ENCODE results near the gene BRME1. TPM values are rescaled to one million over a fixed set of nuclear protein-coding genes. Genes with fewer than 3 reads are reported as not detected.

The BRME1 gene
- total RNA-seq, 5 donors from 2014 or later (not counting 1 experiment from before 2014, with no cell fraction given) = 1.3 to 3.6 (median 1.7) TPM

DNA sequence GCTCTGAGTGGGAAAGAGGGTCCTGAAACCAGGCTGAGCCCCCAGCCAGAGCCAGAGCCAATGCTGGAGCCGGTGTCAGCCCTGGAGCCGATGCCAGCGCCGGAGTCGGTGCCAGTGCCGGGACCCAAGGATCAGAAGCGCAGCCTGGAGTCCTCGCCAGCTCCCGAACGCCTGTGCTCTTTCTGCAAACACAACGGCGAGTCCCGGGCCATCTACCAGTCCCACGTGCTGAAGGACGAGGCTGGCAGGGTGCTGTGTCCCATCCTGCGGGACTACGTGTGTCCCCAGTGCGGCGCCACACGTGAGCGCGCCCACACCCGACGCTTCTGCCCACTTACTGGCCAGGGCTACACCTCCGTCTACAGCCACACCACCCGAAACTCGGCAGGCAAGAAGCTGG lies 28.6 kb downstream of the BRME1 start:
- H3K27me3 ChIP-seq (replicated peaks in 1 of 2; ENCODE audit: control insufficient read depth in 2 of 2, extremely low read depth in 1 of 2, insufficient read depth in 2 of 2, low read length in 1 of 2) = peaks cover 0 to 47% of the 10 kb centered on the region in 2 experiments
- H3K4me3 ChIP-seq (ENCODE audit: control insufficient read depth in 1 of 2, extremely low read depth in 1 of 2, low read length in 1 of 2) = no peak overlapping the region
- Mint-ChIP-seq H3K9me3 (no peaks in the 10 kb centered on the region), H3K36me3 (no peaks in the 10 kb centered on the region), H3K4me1 (peaks cover 28 to 33% (median 29%) of the 10 kb centered on the region in 3 donors), H3K27ac (no peak overlapping the region), H3K4me3 (no peak overlapping the region), H3K27me3 (peaks cover 0 to 10% of the 10 kb centered on the region in 2 donors)
- ATAC-seq (replicated peaks in 1 of 4) (no peak), DNase-seq (no peak)
- H3K27ac ChIP-seq (ENCODE audit: low read length) = no peak overlapping the region
- no peaks in the 10 kb centered on the region for H3K36me3 ChIP-seq (ENCODE audit: control insufficient read depth in 2 of 2, extremely low read depth in 1 of 2, insufficient read depth in 1 of 2, low read length in 1 of 2)
- CTCF ChIA-PET = interaction anchor here in 1 of 2 donors (0.7 to 1.5 kb wide), 2 partner anchors 162 to 195 kb away, joined by 3 read pairs; partner anchors contain the start of gene MISP3
- H3K4me1 ChIP-seq (ENCODE audit: control insufficient read depth in 1 of 2, extremely low read depth in 1 of 2, insufficient read depth in 2 of 2, low read length in 2 of 2) = peaks cover 23 to 41% of the 10 kb centered on the region in 2 experiments
- 90% methylated on average over 27 of the region's 27 CpGs for WGBS (ENCODE audit: insufficient coverage)
- H3K9me3 ChIP-seq = no peaks in the 10 kb centered on the region
- POLR2A ChIA-PET = interaction anchor here in 1 of 2 donors (0.6 kb wide), 1 partner anchor 66 kb away, joined by 3 read pairs; no protein-coding TSS in a partner anchor

DNA sequence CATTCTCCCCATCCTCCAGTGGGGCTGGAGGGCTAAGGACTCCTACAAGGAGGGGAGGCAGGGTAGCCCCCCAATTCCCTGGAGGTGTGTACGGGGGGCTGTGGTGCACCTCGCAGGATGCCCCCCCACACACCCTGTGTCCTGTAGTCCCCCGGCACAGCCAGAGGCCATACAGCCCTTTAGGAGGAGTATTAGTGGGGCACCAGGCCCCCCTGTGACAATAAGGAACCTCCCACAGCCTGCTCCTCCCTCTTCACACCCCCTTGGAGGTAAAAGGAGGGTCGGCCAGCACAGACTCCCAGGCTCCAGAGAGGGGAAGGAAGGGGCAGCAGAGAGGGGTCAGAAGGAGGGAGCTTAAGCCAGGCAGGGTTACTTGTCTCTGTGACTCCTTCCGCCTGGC lies 29.1 kb downstream of the BRME1 start, which contains the start of gene NANOS3:
NANOS3 (plus strand) TSS at position 301 of the 400 bp plus-strand sequence. CDS start 115 bp downstream, outside the sequence.
- ChIA-PET CTCF (no interaction called here), POLR2A (no interaction called here)
- Mint-ChIP-seq H3K27me3 (peaks cover 0 to 10% of the 10 kb centered on the region in 2 donors), H3K4me1 (peaks cover 23 to 29% (median 25%) of the 10 kb centered on the region in 3 donors), H3K27ac (no peak within 1 kb of the TSS), H3K9me3 (no peaks in the 10 kb centered on the region), H3K36me3 (no peaks in the 10 kb centered on the region), H3K4me3 (no peak within 1 kb of the TSS)
- Histone ChIP-seq H3K27me3 (replicated peaks in 1 of 2; ENCODE audit: control insufficient read depth in 2 of 2, extremely low read depth in 1 of 2, insufficient read depth in 2 of 2, low read length in 1 of 2) (peaks cover 0 to 48% of the 10 kb centered on the region in 2 experiments), H3K4me1 (ENCODE audit: control insufficient read depth in 1 of 2, extremely low read depth in 1 of 2, insufficient read depth in 2 of 2, low read length in 2 of 2) (peaks cover 18 to 37% of the 10 kb centered on the region in 2 experiments), H3K4me3 (ENCODE audit: control insufficient read depth in 1 of 2, extremely low read depth in 1 of 2, low read length in 1 of 2) (no peak within 1 kb of the TSS), H3K27ac (ENCODE audit: low read length) (no peak within 1 kb of the TSS), H3K9me3 (no peaks in the 10 kb centered on the region), H3K36me3 (ENCODE audit: control insufficient read depth in 2 of 2, extremely low read depth in 1 of 2, insufficient read depth in 1 of 2, low read length in 1 of 2) (no peaks in the 10 kb centered on the region)
- DNase-seq (no peak), ATAC-seq (replicated peaks in 1 of 4) (no peak)
- WGBS (ENCODE audit: insufficient coverage) = 100% methylated on average over 1 of the region's 5 CpGs

DNA sequence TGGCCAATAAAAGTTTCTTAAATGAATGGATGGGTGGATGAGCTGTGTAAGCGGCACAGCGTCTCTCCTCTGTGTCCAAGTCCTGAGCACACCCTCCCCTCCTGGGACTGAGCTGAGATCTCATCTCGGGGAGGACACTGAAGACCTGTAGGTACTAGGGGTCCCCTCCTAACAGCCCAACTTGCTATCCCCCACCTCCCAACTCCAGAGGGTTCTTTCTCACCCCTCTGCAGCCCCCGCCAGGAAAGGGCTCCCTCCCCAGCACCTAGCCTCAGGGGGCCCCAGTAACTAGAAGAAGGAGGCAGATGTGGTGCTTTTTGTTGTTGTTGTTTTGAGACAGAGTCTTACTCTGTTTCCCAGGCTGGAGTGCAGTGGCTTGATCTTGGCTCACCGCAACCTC lies 30.1 kb downstream of the BRME1 start:
- H3K36me3 Mint-ChIP-seq = no peaks in the 10 kb centered on the region
- no peak for DNase-seq
- Histone ChIP-seq H3K36me3 (ENCODE audit: control insufficient read depth in 2 of 2, extremely low read depth in 1 of 2, insufficient read depth in 1 of 2, low read length in 1 of 2) (no peaks in the 10 kb centered on the region), H3K9me3 (no peaks in the 10 kb centered on the region), H3K4me1 (ENCODE audit: control insufficient read depth in 1 of 2, extremely low read depth in 1 of 2, insufficient read depth in 2 of 2, low read length in 2 of 2) (peaks cover 8 to 27% of the 10 kb centered on the region in 2 experiments), H3K4me3 (ENCODE audit: control insufficient read depth in 1 of 2, extremely low read depth in 1 of 2, low read length in 1 of 2) (no peak overlapping the region), H3K27me3 (replicated peaks in 1 of 2; ENCODE audit: control insufficient read depth in 2 of 2, extremely low read depth in 1 of 2, insufficient read depth in 2 of 2, low read length in 1 of 2) (peaks cover 0 to 59% of the 10 kb centered on the region in 2 experiments), H3K27ac (ENCODE audit: low read length) (no peak overlapping the region)
- WGBS (ENCODE audit: insufficient coverage) = 80% methylated on average over 1 of the region's 5 CpGs
- ATAC-seq (replicated peaks in 1 of 4) = no peak
- CTCF ChIA-PET = no interaction called here
- POLR2A ChIA-PET = no interaction called here
- H3K27me3 Mint-ChIP-seq = peaks cover 0 to 14% of the 10 kb centered on the region in 2 donors
- H3K9me3 Mint-ChIP-seq = no peaks in the 10 kb centered on the region
- H3K27ac Mint-ChIP-seq = no peak overlapping the region
- no peak overlapping the region for H3K4me3 Mint-ChIP-seq
- H3K4me1 Mint-ChIP-seq = peaks cover 13 to 19% (median 14%) of the 10 kb centered on the region in 3 donors

DNA sequence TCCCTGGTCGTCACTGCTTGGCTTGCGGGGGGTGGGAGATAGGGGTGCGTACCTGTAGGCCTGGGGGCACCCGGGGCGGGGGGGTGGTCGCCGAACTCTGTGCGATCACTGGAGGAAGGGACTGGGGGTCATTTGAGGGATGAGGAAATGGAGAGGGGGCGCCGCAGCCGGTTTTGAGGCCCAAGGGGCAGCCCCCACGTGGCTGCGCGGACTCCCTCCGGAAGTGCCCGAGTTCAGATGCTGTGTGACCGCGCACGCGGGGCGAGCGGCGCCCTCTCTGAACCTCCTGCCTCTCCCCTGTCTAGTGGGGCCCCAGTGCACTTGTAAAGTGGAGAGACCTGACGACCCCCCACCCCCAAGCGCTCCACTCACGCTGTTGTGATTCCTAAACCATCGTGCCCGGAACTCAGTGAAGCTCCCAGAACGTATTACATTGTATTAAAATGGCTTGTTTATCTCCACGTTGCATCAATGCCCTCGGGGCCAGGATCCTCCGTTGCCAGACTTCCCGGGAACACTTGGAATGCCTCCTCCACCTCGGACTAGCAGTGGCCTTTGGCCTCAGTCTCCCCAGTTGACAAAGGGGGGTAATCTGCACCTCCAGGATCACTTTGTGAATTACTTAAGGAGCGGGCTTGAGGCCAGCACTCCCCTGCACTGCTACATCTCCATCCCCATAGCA lies 31.9 kb downstream of the BRME1 start:
- peaks cover 3 to 24% of the 10 kb centered on the region in 2 donors for H3K27me3 Mint-ChIP-seq
- DNase-seq (no peak), ATAC-seq (replicated peaks in 1 of 4) (no peak)
- Histone ChIP-seq H3K36me3 (ENCODE audit: control insufficient read depth in 2 of 2, extremely low read depth in 1 of 2, insufficient read depth in 1 of 2, low read length in 1 of 2) (no peaks in the 10 kb centered on the region), H3K9me3 (no peaks in the 10 kb centered on the region), H3K4me1 (ENCODE audit: control insufficient read depth in 1 of 2, extremely low read depth in 1 of 2, insufficient read depth in 2 of 2, low read length in 2 of 2) (peaks cover 2 to 18% of the 10 kb centered on the region in 2 experiments), H3K4me3 (ENCODE audit: control insufficient read depth in 1 of 2, extremely low read depth in 1 of 2, low read length in 1 of 2) (no peak overlapping the region), H3K27ac (ENCODE audit: low read length) (no peak overlapping the region), H3K27me3 (replicated peaks in 1 of 2; ENCODE audit: control insufficient read depth in 2 of 2, extremely low read depth in 1 of 2, insufficient read depth in 2 of 2, low read length in 1 of 2) (peaks cover 0 to 73% of the 10 kb centered on the region in 2 experiments)
- no peaks in the 10 kb centered on the region for H3K36me3 Mint-ChIP-seq
- H3K9me3 Mint-ChIP-seq = no peaks in the 10 kb centered on the region
- H3K27ac Mint-ChIP-seq = no peak overlapping the region
- 86% methylated on average over 26 of the region's 35 CpGs for WGBS (ENCODE audit: insufficient coverage)
- POLR2A ChIA-PET = no interaction called here
- CTCF ChIA-PET = no interaction called here
- H3K4me1 Mint-ChIP-seq = peaks cover 5 to 8% (median 7%) of the 10 kb centered on the region in 3 donors
- peak overlapping the region in 1 of 3 donors; percentile 72 for H3K4me3 Mint-ChIP-seq

DNA sequence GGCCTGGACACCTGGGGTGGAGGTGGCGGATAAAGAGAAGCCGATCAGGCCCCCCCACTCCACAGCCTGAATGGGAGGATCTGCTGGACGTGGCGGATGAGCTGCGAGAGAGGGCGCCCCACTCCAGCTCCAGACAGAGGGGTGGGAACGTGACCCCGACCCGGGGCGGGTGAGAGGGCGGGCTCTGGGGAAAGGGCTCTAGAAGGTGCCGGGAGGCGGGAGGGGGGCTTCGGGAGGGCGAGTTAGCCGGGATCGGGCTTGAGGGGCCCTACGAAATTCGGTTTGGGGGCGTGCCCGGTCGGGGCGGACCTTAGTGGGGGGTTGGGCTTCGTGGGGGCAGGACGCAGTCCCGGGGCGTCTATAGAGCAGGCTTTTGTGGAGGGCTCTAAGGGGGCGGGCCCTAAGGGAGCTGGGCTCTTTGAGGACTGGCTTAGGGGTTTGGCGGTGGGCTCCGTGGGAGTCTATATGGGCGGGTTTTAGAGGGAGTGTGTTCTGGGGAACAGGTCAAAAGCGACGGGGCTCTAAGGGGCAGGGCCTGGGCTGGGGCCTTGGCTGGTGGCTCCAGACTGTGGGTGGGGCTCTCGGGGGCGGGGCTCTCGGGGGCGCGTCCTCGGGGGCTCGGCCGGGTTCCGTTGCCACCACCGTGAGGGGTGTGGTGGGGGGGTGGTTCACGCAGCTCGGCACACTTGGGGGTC lies 33.1 kb downstream of the BRME1 start:
- peak overlapping the region in 1 of 2 donors; percentile 10 for H3K4me3 ChIP-seq (ENCODE audit: control insufficient read depth in 1 of 2, extremely low read depth in 1 of 2, low read length in 1 of 2)
- Mint-ChIP-seq H3K4me1 (peaks cover 5 to 8% (median 7%) of the 10 kb centered on the region in 3 donors), H3K4me3 (peak overlapping the region; percentile 43 to 72 (median 60)), H3K36me3 (no peaks in the 10 kb centered on the region), H3K27ac (no peak overlapping the region), H3K9me3 (no peaks in the 10 kb centered on the region), H3K27me3 (peaks cover 3 to 29% of the 10 kb centered on the region in 2 donors)
- no peaks in the 10 kb centered on the region for H3K36me3 ChIP-seq (ENCODE audit: control insufficient read depth in 2 of 2, extremely low read depth in 1 of 2, insufficient read depth in 1 of 2, low read length in 1 of 2)
- peaks cover 0 to 83% of the 10 kb centered on the region in 2 experiments for H3K27me3 ChIP-seq (replicated peaks in 1 of 2; ENCODE audit: control insufficient read depth in 2 of 2, extremely low read depth in 1 of 2, insufficient read depth in 2 of 2, low read length in 1 of 2)
- DNase-seq (peak in 15 of 35 experiments; percentile 22 to 52 (median 40)), ATAC-seq (replicated peaks in 1 of 4) (peak; percentile 72 to 89 (median 74))
- ChIA-PET CTCF (interaction anchor here (0.6 to 0.7 kb wide), 2 partner anchors 21 to 170 kb away, joined by 3 to 4 read pairs; no protein-coding TSS in a partner anchor), POLR2A (interaction anchor here in 1 of 2 donors (0.6 to 0.7 kb wide), 4 partner anchors 39 to 549 kb away, joined by 3 to 10 read pairs (median 7); no protein-coding TSS in a partner anchor)
- H3K4me1 ChIP-seq (ENCODE audit: control insufficient read depth in 1 of 2, extremely low read depth in 1 of 2, insufficient read depth in 2 of 2, low read length in 2 of 2) = peaks cover 2 to 18% of the 10 kb centered on the region in 2 experiments
- no peaks in the 10 kb centered on the region for H3K9me3 ChIP-seq
- H3K27ac ChIP-seq (ENCODE audit: low read length) = no peak overlapping the region
- 4% methylated on average over 31 of the region's 45 CpGs for WGBS (ENCODE audit: insufficient coverage)

DNA sequence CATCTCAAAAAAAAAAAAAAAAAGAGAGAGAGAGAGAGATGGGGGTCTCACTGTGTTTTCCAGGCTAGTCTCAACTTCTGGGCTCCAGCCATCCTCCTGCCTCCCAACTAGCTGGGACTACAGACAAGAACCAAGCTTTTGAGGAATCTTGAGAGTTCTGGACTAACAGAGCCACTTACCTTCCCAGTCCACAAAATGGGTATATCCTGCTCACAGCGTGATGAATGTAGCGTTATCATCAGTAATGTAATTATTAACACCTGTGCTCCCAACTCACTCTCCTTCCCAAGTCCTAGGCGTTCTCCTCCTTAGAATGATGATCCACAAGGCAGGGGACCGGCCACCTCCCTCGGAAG lies 33.6 kb downstream of the BRME1 start:
- Mint-ChIP-seq H3K9me3 (no peaks in the 10 kb centered on the region), H3K27ac (no peak overlapping the region), H3K36me3 (no peaks in the 10 kb centered on the region), H3K4me1 (peaks cover 5 to 9% (median 8%) of the 10 kb centered on the region in 3 donors), H3K4me3 (peak overlapping the region; percentile 21 to 72 (median 60)), H3K27me3 (peaks cover 8 to 34% of the 10 kb centered on the region in 2 donors)
- ATAC-seq (replicated peaks in 1 of 4) (no peak), DNase-seq (no peak)
- H3K4me1 ChIP-seq (ENCODE audit: control insufficient read depth in 1 of 2, extremely low read depth in 1 of 2, insufficient read depth in 2 of 2, low read length in 2 of 2) = peaks cover 2 to 18% of the 10 kb centered on the region in 2 experiments
- POLR2A ChIA-PET = interaction anchor here in 1 of 2 donors (0.6 to 0.7 kb wide), 2 partner anchors 39 to 140 kb away, joined by 3 to 7 read pairs; no protein-coding TSS in a partner anchor
- H3K27me3 ChIP-seq (replicated peaks in 1 of 2; ENCODE audit: control insufficient read depth in 2 of 2, extremely low read depth in 1 of 2, insufficient read depth in 2 of 2, low read length in 1 of 2) = peaks cover 0 to 82% of the 10 kb centered on the region in 2 experiments
- no peak overlapping the region for H3K4me3 ChIP-seq (ENCODE audit: control insufficient read depth in 1 of 2, extremely low read depth in 1 of 2, low read length in 1 of 2)
- H3K9me3 ChIP-seq = no peaks in the 10 kb centered on the region
- WGBS (ENCODE audit: insufficient coverage) = 100% methylated on average over 2 of the region's 5 CpGs
- CTCF ChIA-PET = interaction anchor here (0.5 to 0.7 kb wide), 4 partner anchors 10 to 170 kb away, joined by 3 to 4 read pairs (median 4); no protein-coding TSS in a partner anchor
- H3K36me3 ChIP-seq (ENCODE audit: control insufficient read depth in 2 of 2, extremely low read depth in 1 of 2, insufficient read depth in 1 of 2, low read length in 1 of 2) = no peaks in the 10 kb centered on the region
- H3K27ac ChIP-seq (ENCODE audit: low read length) = no peak overlapping the region
